GM12865 (cell line): ENCODE results near the gene PCNX2.

Experiments
- DNase-seq: peaks from one replicate; pipeline ENCODE4 v3.0.0; 2010; ENCODE audit warnings: low read depth
- H3K4me3 ChIP-seq: 2 replicates; pipeline ENCODE4 v1.5.1; 2011; ENCODE audit warnings: mild to moderate bottlenecking, low read depth, low read length, control low read depth
- CTCF ChIP-seq: IDR thresholded peaks from 2 replicates; pipeline ENCODE4 v1.5.1; 2011; ENCODE audit warnings: low read length, control low read depth, low read depth, inconsistent platforms; ENCODE audit not compliant: insufficient read depth; ENCODE audit errors: missing control alignments

The PCNX2 gene

DNA sequence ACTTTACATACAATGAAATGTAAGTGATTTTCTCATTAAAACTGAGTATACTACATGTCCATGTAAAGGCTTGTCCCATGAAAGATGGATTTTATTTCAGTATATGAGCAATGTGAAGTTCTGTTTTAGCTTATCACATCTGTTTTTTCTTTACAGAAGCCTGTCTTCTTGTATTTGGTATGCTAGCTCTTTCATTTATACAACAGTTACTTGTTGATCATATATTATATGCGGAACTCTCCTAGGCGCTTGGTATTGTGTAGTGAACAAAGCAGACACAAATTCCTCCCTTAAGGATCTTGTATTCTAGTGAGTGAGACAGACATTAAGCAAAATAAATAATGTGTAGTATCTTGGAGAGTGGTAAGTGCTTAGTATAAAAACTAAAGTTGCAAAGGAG, 42.6 kb upstream of the PCNX2 start:
- no peak for DNase-seq
- TF ChIP-seq CTCF: no peak
- no peak overlapping the region for H3K4me3 ChIP-seq

DNA sequence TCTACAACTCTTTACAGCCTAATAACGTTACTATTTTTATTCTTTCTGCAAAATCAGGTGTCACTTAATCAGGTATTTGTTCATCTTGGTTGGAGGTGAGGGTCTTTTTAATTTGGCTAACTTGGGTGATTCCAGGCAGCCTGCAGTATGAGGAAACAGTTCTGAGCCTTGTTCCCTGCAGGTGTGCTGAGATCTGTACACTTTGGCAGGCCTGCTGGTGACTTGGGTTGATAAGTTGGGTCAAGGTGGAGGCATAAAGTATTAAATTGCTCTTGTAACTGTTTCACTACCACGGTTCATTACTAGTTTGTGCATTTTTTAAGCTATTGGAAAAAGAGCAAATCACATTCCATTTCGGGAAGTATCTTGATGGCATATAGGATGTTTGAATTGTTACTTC, 42.0 kb upstream of the PCNX2 start:
- TF ChIP-seq CTCF: no peak
- no peak overlapping the region for H3K4me3 ChIP-seq
- no peak for DNase-seq

GRCh38 chr1:233336554-233337456, 41.3 kb upstream of the PCNX2 start:
- no peak for DNase-seq
- no peak for TF ChIP-seq CTCF
- H3K4me3 ChIP-seq: no peak overlapping the region

DNA sequence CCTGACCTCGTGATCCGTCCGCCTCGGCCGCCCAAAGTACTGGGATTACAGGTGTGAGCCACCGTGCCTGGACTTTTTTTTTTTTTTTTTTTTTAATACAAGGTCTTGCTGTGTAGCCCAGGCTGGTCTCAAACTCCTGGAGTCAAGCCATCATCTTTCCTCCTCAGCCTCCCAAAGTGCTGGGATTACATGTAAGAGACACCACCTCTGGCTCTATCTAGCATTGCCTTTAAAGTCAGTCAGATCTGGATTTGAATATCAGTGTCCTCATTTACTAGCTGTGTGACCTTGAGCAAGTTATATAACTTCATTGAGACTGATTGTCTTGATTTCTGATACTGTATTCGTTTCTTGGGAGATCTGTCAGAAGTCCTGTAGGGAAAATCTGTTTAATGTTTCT, 38.6 kb upstream of the PCNX2 start:
- DNase-seq: no peak
- no peak for TF ChIP-seq CTCF
- H3K4me3 ChIP-seq: no peak overlapping the region

DNA sequence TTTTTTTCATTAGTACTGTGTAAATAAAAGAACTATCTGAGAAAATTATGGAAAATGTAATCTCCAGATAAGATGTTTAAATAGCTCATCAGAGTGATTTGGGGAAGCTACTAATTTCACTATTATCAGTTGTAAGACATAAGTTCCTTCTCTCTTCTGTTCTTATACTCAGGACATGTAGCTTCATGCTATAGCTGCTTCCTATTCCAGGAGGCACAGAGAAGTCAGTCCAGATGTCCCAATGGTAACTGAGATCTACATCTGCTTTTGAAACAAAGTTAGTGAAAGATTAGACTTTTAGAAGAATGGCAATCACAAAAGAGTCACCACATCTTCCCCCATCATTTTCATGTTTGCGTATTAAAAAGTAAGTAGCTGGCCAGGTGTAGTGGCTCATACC, 37.6 kb upstream of the PCNX2 start:
- no peak overlapping the region for H3K4me3 ChIP-seq
- TF ChIP-seq CTCF: no peak
- no peak for DNase-seq

DNA sequence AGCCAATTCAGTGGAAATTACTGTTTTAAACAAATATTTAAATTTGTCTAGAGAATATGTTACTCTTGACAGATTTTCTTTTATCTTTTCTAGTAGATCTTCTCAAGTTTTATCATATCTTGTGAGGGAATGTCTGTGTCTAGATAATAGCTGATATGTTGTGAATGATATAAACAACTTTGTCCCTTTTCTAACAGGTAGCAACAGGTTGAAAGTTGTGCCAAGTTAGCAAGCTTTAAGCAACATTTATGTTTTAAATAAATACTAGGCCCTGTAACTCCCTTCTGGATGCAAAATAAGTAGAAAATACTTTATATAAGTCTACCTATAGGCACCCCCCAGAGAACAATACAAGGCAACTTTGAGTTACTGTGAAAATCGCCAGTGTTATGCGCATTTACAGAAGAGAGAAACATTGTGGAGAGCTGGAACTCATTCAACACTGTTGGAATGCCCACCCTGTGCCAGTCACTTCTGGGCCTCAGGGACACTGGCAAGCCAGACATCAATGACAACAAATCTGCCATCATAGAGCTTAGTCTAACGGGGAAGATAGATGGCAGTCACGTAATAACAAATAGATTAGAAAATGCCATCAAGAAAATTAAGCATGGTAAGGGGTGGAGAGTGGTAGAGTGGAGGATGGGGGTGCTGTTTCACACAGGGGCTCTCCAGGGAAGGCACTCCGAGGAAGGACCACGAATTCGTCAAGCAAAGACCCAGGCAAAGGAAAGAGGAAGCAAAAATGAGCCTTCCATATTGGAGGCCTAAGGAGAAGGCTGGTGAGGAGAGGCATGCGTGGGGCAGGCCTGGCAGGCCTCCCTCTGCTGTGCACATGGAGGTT, 36.4 kb upstream of the PCNX2 start:
- no peak overlapping the region for H3K4me3 ChIP-seq
- TF ChIP-seq CTCF: no peak
- DNase-seq: no peak
